Mesendoderm (in vitro differentiated cells): Measurements from ENCODE around the gene FUT8.
"Not testable (repeated sequence)": the region's sequence is repeated elsewhere in the genome, so short reads cannot be mapped to it uniquely, and the experiment has no call there.

Source experiments
- DNase-seq: peaks from one replicate; pipeline ENCODE4 v3.0.0; 2013
- H2AK5ac ChIP-seq: 2 replicates; pipeline ENCODE4 v1.6.1; 2013; ENCODE audit warnings: low read length, inconsistent platforms
- H2BK120ac ChIP-seq: 2 replicates; pipeline ENCODE4 v1.6.1; 2013; ENCODE audit warnings: low read depth, mild to moderate bottlenecking, low read length, moderate library complexity, mixed read lengths
- H2BK15ac ChIP-seq: replicated peaks from 2 replicates; pipeline ENCODE4 v1.6.1; 2013; ENCODE audit warnings: low read depth, mild to moderate bottlenecking, moderate library complexity
- H2BK5ac ChIP-seq: 2 replicates; pipeline ENCODE4 v1.6.1; 2013; ENCODE audit warnings: low read length, inconsistent platforms
- H3K18ac ChIP-seq: 2 replicates; pipeline ENCODE4 v1.6.1; 2013; ENCODE audit warnings: mild to moderate bottlenecking, low read length, mixed read lengths
- H3K23ac ChIP-seq: one replicate; pipeline ENCODE4 v1.6.1; 2013; ENCODE audit warnings: low read length
- H3K27ac ChIP-seq: 2 replicates; pipeline ENCODE4 v1.5.1; 2013; ENCODE audit warnings: low read depth, mild to moderate bottlenecking, inconsistent platforms, low read length, moderate library complexity
- H3K27me3 ChIP-seq: 2 replicates; pipeline ENCODE4 v1.6.1; 2013; ENCODE audit warnings: low read length, control low read depth, mild to moderate bottlenecking, inconsistent platforms; ENCODE audit not compliant: insufficient read depth, poor library complexity
- H3K36me3 ChIP-seq: 2 replicates; pipeline ENCODE4 v1.6.1; 2013; ENCODE audit warnings: low read length, inconsistent platforms; ENCODE audit not compliant: control insufficient read depth, insufficient read depth
- H3K4ac ChIP-seq: one replicate; pipeline ENCODE4 v1.6.1; 2013; ENCODE audit warnings: low read depth, mild to moderate bottlenecking, low read length, moderate library complexity
- H3K4me1 ChIP-seq: 2 replicates; pipeline ENCODE4 v1.6.1; 2013; ENCODE audit warnings: low read depth, low read length, inconsistent platforms; ENCODE audit not compliant: control insufficient read depth
- H3K4me2 ChIP-seq: 2 replicates; pipeline ENCODE4 v1.6.1; 2013; ENCODE audit warnings: low read length
- H3K4me3 ChIP-seq: 2 replicates; pipeline ENCODE4 v1.5.1; 2013; ENCODE audit warnings: mild to moderate bottlenecking, low read length
- H3K56ac ChIP-seq: one replicate; pipeline ENCODE4 v1.6.1; 2013; ENCODE audit warnings: low read length
- H3K79me1 ChIP-seq: 2 replicates; pipeline ENCODE4 v1.6.1; 2013; ENCODE audit warnings: low read length, inconsistent platforms
- H3K79me2 ChIP-seq: 2 replicates; pipeline ENCODE4 v1.6.1; 2013; ENCODE audit warnings: mild to moderate bottlenecking, low read length; ENCODE audit not compliant: control insufficient read depth, insufficient read depth
- H3K9ac ChIP-seq: 2 replicates; pipeline ENCODE4 v1.6.1; 2013; ENCODE audit warnings: low read length, inconsistent platforms
- H4K5ac ChIP-seq: one replicate; pipeline ENCODE4 v1.6.1; 2013; ENCODE audit warnings: low read length
- H4K8ac ChIP-seq: one replicate; pipeline ENCODE4 v1.6.1; 2013; ENCODE audit warnings: low read depth, mild to moderate bottlenecking, control low read depth, low read length, moderate library complexity
- WGBS: extraction: QIAGEN DNeasy Blood & Tissue Kit; methylation state at CpG from one replicate; pipeline ENCODE4 v1.1.7; 2013; ENCODE audit warnings: low lambda C conversion rate, missing lambda C conversion rate; ENCODE audit not compliant: insufficient coverage; ENCODE audit errors: extremely low coverage; 5-methylcytosine and 5-hydroxymethylcytosine counted together

Gene FUT8

DNA sequence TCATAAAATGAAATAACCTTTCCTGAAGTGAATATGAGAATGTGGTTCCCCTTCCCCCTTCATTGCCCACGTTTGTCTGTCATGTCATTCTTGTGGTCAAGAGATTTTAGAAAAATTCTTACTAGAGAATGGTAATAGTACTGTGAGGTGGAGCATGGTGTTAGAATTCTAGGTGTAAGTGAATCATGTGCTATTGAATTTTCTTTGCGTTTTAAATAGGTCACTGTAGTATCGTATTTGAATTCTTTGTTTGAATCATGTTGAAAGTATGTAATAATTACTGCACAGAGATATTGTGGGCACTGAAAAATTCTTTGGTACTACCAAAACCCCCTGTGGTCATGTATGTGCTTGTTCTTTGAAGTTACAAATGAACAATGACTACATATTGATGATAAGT, 49.9 kb downstream of the FUT8 start:
- H2BK120ac ChIP-seq: no peak overlapping the region
- no peak overlapping the region for H3K27ac ChIP-seq

GRCh38 chr14:65465584-65465983, 53.1 kb downstream of the FUT8 start:
- no peaks in the 10 kb centered on the region for H3K27me3 ChIP-seq
- H3K9ac ChIP-seq: no peak overlapping the region
- H3K4me3 ChIP-seq: no peak overlapping the region
- H4K5ac ChIP-seq: no peak overlapping the region
- WGBS: no CpG with 5 or more reads among the region's 1 CpG
- H3K23ac ChIP-seq: no peak overlapping the region
- no peak overlapping the region for H2AK5ac ChIP-seq
- peaks cover 2% of the 10 kb centered on the region for H3K79me2 ChIP-seq
- peaks cover 3% of the 10 kb centered on the region for H3K79me1 ChIP-seq
- H3K4me2 ChIP-seq: no peak overlapping the region
- no peak overlapping the region for H3K18ac ChIP-seq
- no peak overlapping the region for H2BK5ac ChIP-seq
- H2BK15ac ChIP-seq: no peak overlapping the region
- no peak overlapping the region for H3K4ac ChIP-seq
- DNase-seq: no peak
- no peak overlapping the region for H3K27ac ChIP-seq
- no peak overlapping the region for H4K8ac ChIP-seq
- no peak overlapping the region for H3K56ac ChIP-seq
- H2BK120ac ChIP-seq: no peak overlapping the region
- peaks cover 9% of the 10 kb centered on the region for H3K4me1 ChIP-seq
- H3K36me3 ChIP-seq: no peaks in the 10 kb centered on the region

More for the DNA sequence above, 49.9 kb downstream of the FUT8 start:
- Histone ChIP-seq H4K5ac (no peak overlapping the region), H2AK5ac (no peak overlapping the region), H3K4me1 (no peaks in the 10 kb centered on the region), H3K4ac (no peak overlapping the region), H3K4me3 (no peak overlapping the region), H4K8ac (no peak overlapping the region), H3K27me3 (no peaks in the 10 kb centered on the region), H2BK5ac (no peak overlapping the region), H3K56ac (no peak overlapping the region), H3K23ac (no peak overlapping the region), H3K9ac (no peak overlapping the region), H3K36me3 (no peaks in the 10 kb centered on the region), H3K4me2 (no peak overlapping the region), H3K18ac (no peak overlapping the region), H2BK15ac (no peak overlapping the region), H3K79me1 (no peaks in the 10 kb centered on the region), H3K79me2 (no peaks in the 10 kb centered on the region)
- DNase-seq: no peak
- no CpG with 5 or more reads among the region's 3 CpGs for WGBS

DNA sequence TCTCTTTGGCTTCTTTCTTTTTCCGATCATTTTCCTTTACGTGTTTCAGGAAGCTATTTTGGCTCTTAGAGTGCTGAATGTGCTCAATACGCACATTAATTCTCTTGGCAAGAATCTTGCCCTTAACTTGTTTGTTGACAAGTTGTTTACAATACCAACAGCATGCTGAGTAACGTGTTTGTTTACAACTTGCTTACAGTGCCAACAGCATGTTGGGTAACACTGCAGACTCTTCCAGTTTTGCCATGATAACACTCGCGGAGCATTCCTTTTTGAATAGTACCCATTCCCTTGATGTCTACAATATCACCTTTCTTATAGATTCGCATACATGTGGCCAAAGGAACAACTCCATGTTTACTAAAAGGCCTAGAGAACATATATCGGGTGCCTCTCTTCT, 55.4 kb downstream of the FUT8 start:
- not testable (repeated sequence) for H2BK5ac ChIP-seq, H3K36me3 ChIP-seq, H4K8ac ChIP-seq, DNase-seq, H3K27me3 ChIP-seq, H3K79me1 ChIP-seq, H3K4me2 ChIP-seq, H3K9ac ChIP-seq, H3K4ac ChIP-seq, H3K79me2 ChIP-seq, H2BK15ac ChIP-seq, H4K5ac ChIP-seq, H3K4me3 ChIP-seq, H3K18ac ChIP-seq, H3K27ac ChIP-seq, H2BK120ac ChIP-seq, H2AK5ac ChIP-seq, H3K23ac ChIP-seq, H3K56ac ChIP-seq
- peaks cover 12% of the 10 kb centered on the region for H3K4me1 ChIP-seq
- WGBS: no CpG with 5 or more reads among the region's 8 CpGs

DNA sequence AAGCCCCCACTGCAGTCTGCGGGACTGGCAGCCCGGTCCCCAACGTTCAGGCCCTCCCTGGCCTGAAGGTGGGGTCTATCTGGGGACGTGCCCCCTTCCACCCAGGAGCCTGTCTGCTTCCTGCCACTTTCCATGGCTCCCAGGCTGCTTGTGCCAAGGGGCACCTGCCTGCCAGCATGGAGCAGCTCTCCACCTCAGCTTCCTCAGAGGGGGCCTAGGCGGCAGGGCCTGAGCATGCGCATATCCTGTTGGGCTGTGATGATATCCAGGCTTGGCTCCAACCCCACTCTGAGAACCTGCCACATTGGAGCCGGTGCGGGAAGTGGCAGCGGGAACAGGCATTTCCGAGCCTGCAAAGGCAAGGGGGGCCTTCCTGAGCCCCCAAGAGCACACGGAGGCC, 57.4 kb downstream of the FUT8 start:
- Histone ChIP-seq H3K23ac (peak overlapping the region; percentile 66), H3K4me1 (peaks cover 12% of the 10 kb centered on the region), H4K5ac (no peak overlapping the region), H3K79me1 (peaks cover 3% of the 10 kb centered on the region), H3K27me3 (no peaks in the 10 kb centered on the region), H2BK5ac (no peak overlapping the region), H3K27ac (no peak overlapping the region), H4K8ac (no peak overlapping the region), H2BK120ac (no peak overlapping the region), H3K4ac (no peak overlapping the region), H3K79me2 (peaks cover 2% of the 10 kb centered on the region), H3K4me3 (no peak overlapping the region), H3K4me2 (no peak overlapping the region), H3K9ac (no peak overlapping the region), H3K36me3 (no peaks in the 10 kb centered on the region), H2AK5ac (no peak overlapping the region), H2BK15ac (no peak overlapping the region), H3K18ac (no peak overlapping the region), H3K56ac (peak overlapping the region; percentile 49)
- no CpG with 5 or more reads among the region's 11 CpGs for WGBS
- peak; percentile 61 for DNase-seq

GRCh38 chr14:65470404-65470880, 57.9 kb downstream of the FUT8 start:
- no peaks in the 10 kb centered on the region for H3K36me3 ChIP-seq
- H2BK15ac ChIP-seq: no peak overlapping the region
- no peak overlapping the region for H3K4me3 ChIP-seq
- H3K27ac ChIP-seq: no peak overlapping the region
- peaks cover 3% of the 10 kb centered on the region for H3K79me1 ChIP-seq
- no peak overlapping the region for H3K4me2 ChIP-seq
- H3K27me3 ChIP-seq: no peaks in the 10 kb centered on the region
- H3K56ac ChIP-seq: peak overlapping the region; percentile 49
- H3K79me2 ChIP-seq: peaks cover 2% of the 10 kb centered on the region
- peaks cover 12% of the 10 kb centered on the region for H3K4me1 ChIP-seq
- H2AK5ac ChIP-seq: no peak overlapping the region
- H2BK120ac ChIP-seq: no peak overlapping the region
- no peak overlapping the region for H2BK5ac ChIP-seq
- H3K23ac ChIP-seq: peak overlapping the region; percentile 66
- no peak overlapping the region for H3K18ac ChIP-seq
- DNase-seq: no peak
- no peak overlapping the region for H3K4ac ChIP-seq
- no CpG with 5 or more reads among the region's 13 CpGs for WGBS
- no peak overlapping the region for H3K9ac ChIP-seq
- no peak overlapping the region for H4K5ac ChIP-seq
- no peak overlapping the region for H4K8ac ChIP-seq
